HL-60 (cell line): ENCODE data around the gene STK25.

Source experiments
- DNase-seq, 2 experiments: peaks; one replicate each; pipeline ENCODE4 v3.0.0-alpha.2; 2010 to 2020; ENCODE audit warnings: low read depth in 1 of 2, low spot score in 1 of 2
- H3K27ac ChIP-seq: fragments of 250-450 bp; sonication (Bioruptor Pico); replicated peaks from 2 replicates; pipeline ENCODE4 v1.5.1; 2020; ENCODE audit warnings: mild to moderate bottlenecking, moderate library complexity
- H3K27me3 ChIP-seq: fragments of 250-450 bp; sonication (Bioruptor Pico); 2 replicates; pipeline ENCODE4 v1.5.1; 2021; ENCODE audit warnings: mild to moderate bottlenecking, moderate library complexity; ENCODE audit not compliant: insufficient read depth, poor library complexity, severe bottlenecking
- H3K4me3 ChIP-seq: replicated peaks from 2 replicates; pipeline ENCODE4 v1.5.1; 2011; ENCODE audit warnings: mild to moderate bottlenecking, control low read depth, low read length; ENCODE audit not compliant: insufficient read depth
- GABPA ChIP-seq: IDR thresholded peaks from 2 replicates; pipeline ENCODE4 v1.6.1; 2012; ENCODE audit warnings: low read depth
- POLR2AphosphoS5 ChIP-seq: IDR thresholded peaks from 2 replicates; pipeline ENCODE4 v1.6.1; 2012; ENCODE audit warnings: low read depth
- SPI1 ChIP-seq: IDR thresholded peaks from 2 replicates; pipeline ENCODE4 v1.6.1; 2012; ENCODE audit warnings: low read depth, mild to moderate bottlenecking, borderline replicate concordance
- TF ChIP-seq, protein P1 (sequence below): IDR thresholded peaks from one replicate; pipeline ENCODE4 v1.5.1; 2011; ENCODE audit warnings: low read length, control low read depth, inconsistent platforms; ENCODE audit not compliant: insufficient read depth
- TF ChIP-seq, protein P2 (sequence below): IDR thresholded peaks from 2 replicates; pipeline ENCODE4 v1.6.1; 2012; ENCODE audit warnings: low read depth; ENCODE audit not compliant: insufficient replicate concordance

Gene STK25

DNA sequence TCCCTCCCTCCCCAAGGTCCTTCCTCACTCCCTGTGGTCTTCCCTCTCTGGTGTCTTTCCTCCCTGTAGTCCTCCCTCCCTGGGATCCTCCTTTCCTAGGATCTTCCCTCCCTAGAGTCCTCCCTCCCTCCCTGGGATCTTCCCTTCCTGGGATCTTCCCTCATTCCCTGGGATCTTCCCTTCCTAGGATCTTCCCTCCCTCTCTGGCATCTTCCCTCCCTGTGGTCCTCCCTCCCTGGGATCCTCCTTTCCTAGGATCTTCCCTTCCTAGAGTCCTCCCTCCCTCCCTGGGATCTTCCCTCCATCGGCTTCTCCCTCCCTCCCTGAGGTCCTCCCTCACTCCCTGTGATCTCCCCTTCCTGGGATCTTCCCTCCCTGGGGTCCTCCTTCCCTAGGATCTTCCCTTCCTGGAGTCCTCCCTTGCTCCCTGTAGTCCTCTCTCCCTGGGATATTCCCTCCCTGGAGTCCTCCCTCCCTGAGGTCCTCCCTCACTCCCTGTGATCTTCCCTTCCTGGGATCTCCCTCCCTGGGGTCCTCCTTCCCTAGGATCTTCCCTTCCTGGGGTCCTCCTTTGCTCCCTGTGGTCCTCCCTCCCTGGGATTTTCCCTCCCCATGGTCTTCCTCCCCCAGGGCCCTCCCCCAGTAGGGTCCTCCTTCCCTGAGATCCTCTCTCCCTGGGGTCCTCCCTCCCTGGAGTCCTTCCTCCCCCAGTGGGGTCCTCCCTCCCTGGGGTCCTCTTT is 23.0 kb downstream of the STK25 start:
- TF ChIP-seq, protein P1, sequence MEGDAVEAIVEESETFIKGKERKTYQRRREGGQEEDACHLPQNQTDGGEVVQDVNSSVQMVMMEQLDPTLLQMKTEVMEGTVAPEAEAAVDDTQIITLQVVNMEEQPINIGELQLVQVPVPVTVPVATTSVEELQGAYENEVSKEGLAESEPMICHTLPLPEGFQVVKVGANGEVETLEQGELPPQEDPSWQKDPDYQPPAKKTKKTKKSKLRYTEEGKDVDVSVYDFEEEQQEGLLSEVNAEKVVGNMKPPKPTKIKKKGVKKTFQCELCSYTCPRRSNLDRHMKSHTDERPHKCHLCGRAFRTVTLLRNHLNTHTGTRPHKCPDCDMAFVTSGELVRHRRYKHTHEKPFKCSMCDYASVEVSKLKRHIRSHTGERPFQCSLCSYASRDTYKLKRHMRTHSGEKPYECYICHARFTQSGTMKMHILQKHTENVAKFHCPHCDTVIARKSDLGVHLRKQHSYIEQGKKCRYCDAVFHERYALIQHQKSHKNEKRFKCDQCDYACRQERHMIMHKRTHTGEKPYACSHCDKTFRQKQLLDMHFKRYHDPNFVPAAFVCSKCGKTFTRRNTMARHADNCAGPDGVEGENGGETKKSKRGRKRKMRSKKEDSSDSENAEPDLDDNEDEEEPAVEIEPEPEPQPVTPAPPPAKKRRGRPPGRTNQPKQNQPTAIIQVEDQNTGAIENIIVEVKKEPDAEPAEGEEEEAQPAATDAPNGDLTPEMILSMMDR = no peak
- no peak for TF ChIP-seq GABPA
- no peak for TF ChIP-seq SPI1
- Histone ChIP-seq H3K27me3 (peaks cover 12% of the 10 kb centered on the region), H3K4me3 (no peak overlapping the region), H3K27ac (no peak overlapping the region)
- DNase-seq = no peak

DNA sequence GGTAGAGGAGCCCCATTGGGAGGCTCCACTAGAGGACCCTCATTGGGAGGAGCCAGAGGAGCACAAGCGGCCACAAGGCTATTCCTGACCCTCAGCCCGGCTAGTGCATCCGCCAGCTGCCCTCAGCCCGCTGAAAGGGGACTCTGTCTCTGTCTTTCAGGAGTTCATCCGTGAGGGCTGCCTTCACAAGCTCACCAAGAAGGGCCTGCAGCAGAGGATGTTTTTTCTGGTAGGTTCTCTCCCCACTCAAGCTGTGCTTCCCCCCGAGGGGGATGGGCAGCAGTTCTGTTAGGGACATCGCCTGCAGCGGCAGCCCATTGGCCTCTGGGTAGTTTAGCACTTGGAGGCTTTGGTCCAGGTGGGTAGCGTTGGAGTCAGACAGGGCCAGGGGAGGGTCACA is 25.1 kb downstream of the STK25 start:
- DNase-seq = no peak
- TF ChIP-seq POLR2AphosphoS5 (no peak), GABPA (no peak), SPI1 (no peak)
- TF ChIP-seq, protein P1 = no peak
- TF ChIP-seq, protein P2, sequence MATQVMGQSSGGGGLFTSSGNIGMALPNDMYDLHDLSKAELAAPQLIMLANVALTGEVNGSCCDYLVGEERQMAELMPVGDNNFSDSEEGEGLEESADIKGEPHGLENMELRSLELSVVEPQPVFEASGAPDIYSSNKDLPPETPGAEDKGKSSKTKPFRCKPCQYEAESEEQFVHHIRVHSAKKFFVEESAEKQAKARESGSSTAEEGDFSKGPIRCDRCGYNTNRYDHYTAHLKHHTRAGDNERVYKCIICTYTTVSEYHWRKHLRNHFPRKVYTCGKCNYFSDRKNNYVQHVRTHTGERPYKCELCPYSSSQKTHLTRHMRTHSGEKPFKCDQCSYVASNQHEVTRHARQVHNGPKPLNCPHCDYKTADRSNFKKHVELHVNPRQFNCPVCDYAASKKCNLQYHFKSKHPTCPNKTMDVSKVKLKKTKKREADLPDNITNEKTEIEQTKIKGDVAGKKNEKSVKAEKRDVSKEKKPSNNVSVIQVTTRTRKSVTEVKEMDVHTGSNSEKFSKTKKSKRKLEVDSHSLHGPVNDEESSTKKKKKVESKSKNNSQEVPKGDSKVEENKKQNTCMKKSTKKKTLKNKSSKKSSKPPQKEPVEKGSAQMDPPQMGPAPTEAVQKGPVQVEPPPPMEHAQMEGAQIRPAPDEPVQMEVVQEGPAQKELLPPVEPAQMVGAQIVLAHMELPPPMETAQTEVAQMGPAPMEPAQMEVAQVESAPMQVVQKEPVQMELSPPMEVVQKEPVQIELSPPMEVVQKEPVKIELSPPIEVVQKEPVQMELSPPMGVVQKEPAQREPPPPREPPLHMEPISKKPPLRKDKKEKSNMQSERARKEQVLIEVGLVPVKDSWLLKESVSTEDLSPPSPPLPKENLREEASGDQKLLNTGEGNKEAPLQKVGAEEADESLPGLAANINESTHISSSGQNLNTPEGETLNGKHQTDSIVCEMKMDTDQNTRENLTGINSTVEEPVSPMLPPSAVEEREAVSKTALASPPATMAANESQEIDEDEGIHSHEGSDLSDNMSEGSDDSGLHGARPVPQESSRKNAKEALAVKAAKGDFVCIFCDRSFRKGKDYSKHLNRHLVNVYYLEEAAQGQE = no peak
- no peak overlapping the region for H3K27ac ChIP-seq
- H3K4me3 ChIP-seq = no peak overlapping the region
- peaks cover 13% of the 10 kb centered on the region for H3K27me3 ChIP-seq

DNA sequence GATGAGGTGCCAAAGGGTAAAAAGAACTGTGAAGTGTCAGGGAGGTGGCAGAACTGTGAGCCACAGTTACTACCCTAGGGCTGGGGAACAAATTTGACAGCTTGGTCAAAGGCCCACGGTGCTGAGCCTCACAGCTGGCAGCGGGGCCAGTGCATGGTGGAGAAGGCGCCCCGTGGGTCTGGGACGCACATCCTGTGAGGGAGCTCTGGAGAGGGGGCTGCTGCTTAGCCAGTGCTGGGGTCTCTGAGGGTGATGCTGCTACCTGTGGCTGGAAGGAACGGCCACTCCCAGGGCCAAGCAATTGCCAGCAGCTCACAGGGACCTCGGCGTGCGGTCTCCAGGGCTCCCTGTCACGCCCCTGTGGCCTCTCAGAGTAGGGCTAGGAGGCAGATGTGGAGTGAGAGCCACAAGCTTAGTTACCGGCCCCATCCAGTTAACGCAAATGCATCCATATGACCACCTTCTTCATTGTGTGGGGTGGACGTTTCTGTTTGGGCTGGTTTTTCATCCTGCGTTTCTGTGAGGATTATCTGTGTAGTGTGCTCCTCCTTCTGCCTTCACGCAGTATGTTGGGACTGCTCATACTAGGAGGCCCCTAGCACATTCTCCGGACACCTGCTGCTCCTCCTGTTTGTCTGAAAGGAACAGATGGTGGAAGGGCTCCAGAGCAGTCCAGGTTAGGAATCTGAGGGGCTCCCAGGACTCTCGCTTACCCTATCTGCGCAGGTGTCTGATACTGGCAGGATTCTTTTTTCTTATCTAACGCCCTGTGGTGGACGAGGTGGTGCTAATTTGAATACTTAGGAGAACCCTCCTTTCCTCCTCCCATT is 26.0 kb downstream of the STK25 start:
- DNase-seq = no peak
- H3K4me3 ChIP-seq = no peak overlapping the region
- peaks cover 15% of the 10 kb centered on the region for H3K27me3 ChIP-seq
- TF ChIP-seq POLR2AphosphoS5 (no peak), GABPA (no peak), SPI1 (no peak)
- TF ChIP-seq, protein P1 = no peak
- TF ChIP-seq, protein P2 = no peak
- H3K27ac ChIP-seq = no peak overlapping the region
